Measurements from ENCODE around the gene ATP5ME. TPM values are rescaled to one million over a fixed set of nuclear protein-coding genes. Genes with fewer than 3 reads are reported as not detected.

Gene ATP5ME
- total RNA-seq, 4 donors from 2014 or later = 24.7 to 172 (median 91.5) TPM

- ATAC-seq (no peak), DNase-seq (no peak)
- Histone ChIP-seq H3K4me1 (no peaks in the 10 kb centered on the region), H3K27ac (no peak overlapping the region), H3K36me3 (no peaks in the 10 kb centered on the region), H3K4me3 (no peak overlapping the region), H3K27me3 (peaks cover 20 to 36% (median 23%) of the 10 kb centered on the region in 3 donors), H3K9me3 (no peaks in the 10 kb centered on the region)
- in situ Hi-C loops (cut with MboI; ENCODE audit: low sequenced_read_pairs in 4 of 4) = no loop called here
- TF ChIP-seq CTCF (IDR thresholded peaks at IDR 0.05 in 4 of 5, conservative IDR thresholded peaks at IDR 0.05 in 1 of 5) (no peak), POLR2A (IDR thresholded peaks at IDR 0.05) (no peak)
- intact Hi-C loops (cut with DNase I; ENCODE audit: low total_unique reads) = no loop called here
These were observed 22.9 kb downstream of the ATP5ME start for GRCh38 chr4:650951-651883.

GRCh38 chr4:650461-650860 lies 23.6 kb downstream of the ATP5ME start:
- Histone ChIP-seq H3K27me3 (peaks cover 20 to 30% (median 22%) of the 10 kb centered on the region in 3 donors), H3K4me1 (no peaks in the 10 kb centered on the region), H3K36me3 (no peaks in the 10 kb centered on the region), H3K27ac (no peak overlapping the region), H3K9me3 (no peaks in the 10 kb centered on the region), H3K4me3 (no peak overlapping the region)
- intact Hi-C loops (cut with DNase I; ENCODE audit: low total_unique reads) = no loop called here
- TF ChIP-seq CTCF (IDR thresholded peaks at IDR 0.05 in 4 of 5, conservative IDR thresholded peaks at IDR 0.05 in 1 of 5) = no peak
- no peak for TF ChIP-seq POLR2A (IDR thresholded peaks at IDR 0.05)
- DNase-seq = no peak
- in situ Hi-C loops (cut with MboI; ENCODE audit: low sequenced_read_pairs in 4 of 4) = no loop called here
- no peak for ATAC-seq

- Histone ChIP-seq H3K27ac (no peak overlapping the region), H3K4me1 (no peaks in the 10 kb centered on the region), H3K36me3 (no peaks in the 10 kb centered on the region), H3K27me3 (peaks cover 19 to 23% (median 20%) of the 10 kb centered on the region in 3 donors), H3K9me3 (no peaks in the 10 kb centered on the region), H3K4me3 (no peak overlapping the region)
- in situ Hi-C loops (cut with MboI; ENCODE audit: low sequenced_read_pairs in 4 of 4) = no loop called here
- ATAC-seq (no peak), DNase-seq (no peak)
- no peak for TF ChIP-seq CTCF (IDR thresholded peaks at IDR 0.05 in 4 of 5, conservative IDR thresholded peaks at IDR 0.05 in 1 of 5)
- no peak for TF ChIP-seq POLR2A (IDR thresholded peaks at IDR 0.05)
- intact Hi-C loops (cut with DNase I; ENCODE audit: low total_unique reads) = no loop called here
These were observed 24.2 kb downstream of the ATP5ME start for GRCh38 chr4:649751-650310.

- H3K27ac ChIP-seq = no peak overlapping the region
- DNase-seq (no peak), ATAC-seq (no peak)
- TF ChIP-seq CTCF (IDR thresholded peaks at IDR 0.05 in 4 of 5, conservative IDR thresholded peaks at IDR 0.05 in 1 of 5) = no peak
- no peak for TF ChIP-seq POLR2A (IDR thresholded peaks at IDR 0.05)
- peaks cover 18 to 21% (median 19%) of the 10 kb centered on the region in 3 donors for H3K27me3 ChIP-seq
- no peaks in the 10 kb centered on the region for H3K36me3 ChIP-seq
- H3K9me3 ChIP-seq = no peaks in the 10 kb centered on the region
- no peaks in the 10 kb centered on the region for H3K4me1 ChIP-seq
- H3K4me3 ChIP-seq = no peak overlapping the region
- intact Hi-C loops (cut with DNase I; ENCODE audit: low total_unique reads) = no loop called here
- in situ Hi-C loops (cut with MboI; ENCODE audit: low sequenced_read_pairs in 4 of 4) = no loop called here
These were observed 24.8 kb downstream of the ATP5ME start for GRCh38 chr4:649293-649625.

All from gastrocnemius medialis (tissue), 4 donors.